Left lung (tissue), 10 donors: ENCODE data around the gene TMEM212. TPM values are rescaled to one million over a fixed set of nuclear protein-coding genes. Genes with fewer than 3 reads are reported as not detected.

Experiments
- ATAC-seq: fragments of 200-7000 bp; cut with Tn5 transposase; one replicate; pipeline ENCODE4 v1.9.1; 2020; ENCODE audit warnings: moderate library complexity
- DNase-seq, 4 donors: peaks; one replicate each; pipeline ENCODE4 v3.0.0-alpha.2; 2013 to 2020
- H3K27ac ChIP-seq, 2 donors: fragments of 200-600 bp; sonication (generic) in 1 of 2; one replicate each; pipeline versions ENCODE4 v1.5.0 to v1.8.0; 2020 to 2021
- H3K27me3 ChIP-seq, 2 donors: fragments of 200-600 bp; sonication (generic) in 1 of 2; one replicate each; pipeline versions ENCODE4 v1.5.0 to v1.8.0; 2020 to 2021
- H3K36me3 ChIP-seq, 2 donors: fragments of 200-600 bp; sonication (generic) in 1 of 2; one replicate each; pipeline versions ENCODE4 v1.5.0 to v1.8.0; 2020 to 2021
- H3K4me1 ChIP-seq, 2 donors: fragments of 200-600 bp; one replicate each; pipeline ENCODE4 v1.8.0; 2021
- H3K4me3 ChIP-seq, 2 donors: fragments of 200-600 bp; sonication (generic) in 1 of 2; one replicate each; pipeline versions ENCODE4 v1.5.0 to v1.8.0; 2020 to 2021; ENCODE audit warnings: mild to moderate bottlenecking in 1 of 2
- H3K9me3 ChIP-seq, 2 donors: fragments of 200-600 bp; sonication (generic) in 1 of 2; one replicate each; pipeline versions ENCODE4 v1.5.0 to v1.8.0; 2020 to 2021
- CTCF ChIP-seq, 2 donors: fragments of 200-600 bp; sonication (generic) in 1 of 2; IDR thresholded peaks; one replicate each; pipeline versions ENCODE4 v1.5.0 to v1.8.0; 2021; ENCODE audit warnings: antibody characterized with exemption in 2 of 2
- intact Hi-C, 2 donors: fragments of 100-400 bp; cut with DNase I; formaldehyde crosslinking; loops; one replicate each; pipeline versions ENCODE4 v1.11.2 to v1.14.2; 2022
- polyA plus RNA-seq, 6 donors: library from polyadenylated mRNA; unstranded; fragments of 120-200 nt; gene quantifications; one replicate each; pipeline ENCODE4 v1.2.1, GENCODE V29; 2013; ENCODE audit not compliant: insufficient read length in 6 of 6
- total RNA-seq, 2 donors: library from RNA; stranded (reverse); fragmentation: NEBNext Ultra II Directional; extraction: Animal tissue kit (Norgen Biotek cat#: 25700); gene quantifications; one replicate each; pipeline ENCODE4 v1.2.1, GENCODE V29; 2021
- donor health status: DM: no; HTN: yes; CAD: no.
- donor health status: DM: no; HTN: no; CAD: no.

TMEM212 gene
- total and polyA plus RNA-seq, 8 donors: 0.50 to 6.2 (median 3.2) TPM; not detected in 1

GRCh38 chr3:171799501-171799900 is 43.6 kb upstream of the TMEM212 start:
- no peaks in the 10 kb centered on the region for H3K36me3 ChIP-seq
- no peaks in the 10 kb centered on the region for H3K9me3 ChIP-seq
- H3K27me3 ChIP-seq: no peaks in the 10 kb centered on the region
- TF ChIP-seq CTCF (IDR thresholded peaks at IDR 0.05): no peak
- H3K4me3 ChIP-seq: no peak overlapping the region
- intact Hi-C loops: no loop called here
- H3K4me1 ChIP-seq: peaks cover 0 to 41% of the 10 kb centered on the region in 2 donors
- ATAC-seq (no peak), DNase-seq (no peak)
- H3K27ac ChIP-seq: no peak overlapping the region

- H3K4me1 ChIP-seq: peaks cover 0 to 64% of the 10 kb centered on the region in 2 donors
- no peak overlapping the region for H3K4me3 ChIP-seq
- no peak for DNase-seq
- TF ChIP-seq CTCF (IDR thresholded peaks at IDR 0.05): no peak
- no peaks in the 10 kb centered on the region for H3K36me3 ChIP-seq
- H3K27ac ChIP-seq: no peak overlapping the region
- H3K9me3 ChIP-seq: no peaks in the 10 kb centered on the region
- intact Hi-C loops: no loop called here
- H3K27me3 ChIP-seq: no peaks in the 10 kb centered on the region
- no peak for ATAC-seq
These were observed 41.2 kb upstream of the TMEM212 start for GRCh38 chr3:171801738-171802589.

GRCh38 chr3:171802590-171802956 is 40.6 kb upstream of the TMEM212 start:
- intact Hi-C loops: no loop called here
- H3K27ac ChIP-seq: no peak overlapping the region
- H3K9me3 ChIP-seq: no peaks in the 10 kb centered on the region
- ATAC-seq: no peak
- TF ChIP-seq CTCF (IDR thresholded peaks at IDR 0.05): no peak
- peaks cover 0 to 61% of the 10 kb centered on the region in 2 donors for H3K4me1 ChIP-seq
- DNase-seq: no peak
- no peak overlapping the region for H3K4me3 ChIP-seq
- H3K27me3 ChIP-seq: no peaks in the 10 kb centered on the region
- H3K36me3 ChIP-seq: no peaks in the 10 kb centered on the region

GRCh38 chr3:171803044-171803443 is 40.1 kb upstream of the TMEM212 start:
- ATAC-seq (no peak), DNase-seq (no peak)
- Histone ChIP-seq H3K27me3 (no peaks in the 10 kb centered on the region), H3K36me3 (no peaks in the 10 kb centered on the region), H3K4me3 (no peak overlapping the region), H3K4me1 (peaks cover 0 to 59% of the 10 kb centered on the region in 2 donors), H3K9me3 (no peaks in the 10 kb centered on the region), H3K27ac (no peak overlapping the region)
- intact Hi-C loops: no loop called here
- TF ChIP-seq CTCF (IDR thresholded peaks at IDR 0.05): no peak

GRCh38 chr3:171804618-171805389 is 38.3 kb upstream of the TMEM212 start:
- intact Hi-C loops: no loop called here
- TF ChIP-seq CTCF (IDR thresholded peaks at IDR 0.05): no peak
- Histone ChIP-seq H3K9me3 (no peaks in the 10 kb centered on the region), H3K27ac (peak overlapping the region; percentile 13 to 23), H3K36me3 (no peaks in the 10 kb centered on the region), H3K27me3 (no peaks in the 10 kb centered on the region), H3K4me3 (no peak overlapping the region), H3K4me1 (peaks cover 0 to 68% of the 10 kb centered on the region in 2 donors)
- DNase-seq (no peak), ATAC-seq (no peak)
